Testis (tissue), 3 donors: ENCODE measurements around the gene CRYGN. TPM values are rescaled to one million over a fixed set of nuclear protein-coding genes. Genes with fewer than 3 reads are reported as not detected.

Experiments used
- DNase-seq: peaks from one replicate; pipeline ENCODE4 v3.0.0-alpha.2; 2019
- H3K27ac ChIP-seq, 2 donors: fragments of 200-600 bp; sonication (generic); one replicate each; pipeline ENCODE4 v1.5.1; 2019
- H3K27me3 ChIP-seq: fragments of 200-600 bp; sonication (generic); one replicate; pipeline ENCODE4 v1.5.1; 2019
- H3K36me3 ChIP-seq: fragments of 200-600 bp; sonication (generic); one replicate; pipeline ENCODE4 v1.5.1; 2017; ENCODE audit warnings: low read depth; ENCODE audit errors: missing control alignments
- H3K4me1 ChIP-seq: fragments of 200-600 bp; sonication (generic); one replicate; pipeline ENCODE4 v1.5.1; 2019
- H3K4me3 ChIP-seq, 2 donors: fragments of 200-600 bp; sonication (generic); one replicate each; pipeline ENCODE4 v1.5.1; 2017 to 2019
- H3K9me3 ChIP-seq: fragments of 200-600 bp; sonication (generic); one replicate; pipeline ENCODE4 v1.5.1; 2017
- POLR2A ChIP-seq: fragments of 450-650 bp; IDR thresholded peaks from one replicate; pipeline ENCODE4 v1.6.1; 2017; ENCODE audit warnings: antibody characterized with exemption, mild to moderate bottlenecking, moderate library complexity
- WGBS, 2 donors: methylation state at CpG; one replicate each; pipeline ENCODE4 v1.1.5; 2018; 5-methylcytosine and 5-hydroxymethylcytosine counted together
- intact Hi-C: fragments of 100-400 bp; cut with DNase I; formaldehyde crosslinking; loops from one replicate; pipeline ENCODE4 v1.15.1; 2023; ENCODE audit warnings: low total_unique reads
- polyA plus RNA-seq: library from polyadenylated mRNA; stranded (reverse); fragments of 350-450 nt; fragmentation: Illumina TruSeq; extraction: RNeasy Lipid Tissue Mini Kit (QIAGEN cat#74804); gene quantifications from one replicate; pipeline ENCODE4 v1.2.3, GENCODE V29; 2014; ENCODE audit warnings: low read depth, low replicate concordance; ENCODE audit not compliant: insufficient read depth
- total RNA-seq, 2 donors: library from RNA; depleted of rRNA; stranded (reverse); fragments of >200 nt; gene quantifications; one replicate each; pipeline ENCODE4 v1.2.3, GENCODE V29; 2016
- TF ChIP-seq, protein P1 (sequence below), 3 experiments: fragments of 450-650 bp in 2 of 3; fragments of 200-600 bp in 1 of 3; sonication (generic) in 1 of 3; IDR thresholded peaks; one replicate each; pipeline ENCODE4 v1.5.1; 2016 to 2019; ENCODE audit warnings: antibody characterized with exemption in 3 of 3, mild to moderate bottlenecking in 2 of 3, moderate library complexity in 1 of 3

CRYGN gene
- total and polyA plus RNA-seq, 3 donors from 2014 or later: 0.44 to 1.7 (median 0.62) TPM

DNA sequence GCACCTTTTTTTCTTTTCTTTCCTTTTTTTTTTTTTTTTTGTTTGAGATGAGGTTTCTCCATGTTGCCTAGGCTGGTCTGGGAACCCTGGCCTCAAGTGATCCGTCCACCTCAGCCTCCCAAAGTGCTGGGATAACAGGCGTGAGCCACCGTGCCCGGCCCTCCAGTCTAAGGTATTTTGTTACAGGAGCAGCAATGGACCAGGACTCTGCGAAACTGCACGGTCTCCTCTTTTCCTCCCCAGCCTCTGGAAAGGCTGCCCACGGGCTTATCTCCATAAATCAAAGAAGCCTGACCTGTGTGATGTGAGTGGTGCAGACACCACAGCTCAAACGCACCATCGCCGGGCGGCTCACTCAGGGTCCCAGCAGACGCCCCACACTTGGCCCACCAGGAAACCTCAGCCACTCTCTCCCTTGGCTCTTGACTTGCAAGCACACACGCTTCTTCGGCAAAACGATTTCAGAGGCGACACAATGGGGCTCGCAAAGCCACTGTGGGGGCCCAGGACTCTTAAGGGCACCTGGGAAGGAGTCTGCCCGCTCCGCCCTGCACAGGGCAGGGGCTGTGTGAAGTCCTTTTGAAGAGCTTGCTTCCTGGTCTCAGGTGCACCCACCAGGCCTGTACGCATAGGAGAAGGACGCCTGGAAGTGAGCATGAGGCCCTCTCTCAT is 50.7 kb downstream of the CRYGN start:
- intact Hi-C loops: no loop called here
- TF ChIP-seq POLR2A: no peak
- TF ChIP-seq, protein P1, sequence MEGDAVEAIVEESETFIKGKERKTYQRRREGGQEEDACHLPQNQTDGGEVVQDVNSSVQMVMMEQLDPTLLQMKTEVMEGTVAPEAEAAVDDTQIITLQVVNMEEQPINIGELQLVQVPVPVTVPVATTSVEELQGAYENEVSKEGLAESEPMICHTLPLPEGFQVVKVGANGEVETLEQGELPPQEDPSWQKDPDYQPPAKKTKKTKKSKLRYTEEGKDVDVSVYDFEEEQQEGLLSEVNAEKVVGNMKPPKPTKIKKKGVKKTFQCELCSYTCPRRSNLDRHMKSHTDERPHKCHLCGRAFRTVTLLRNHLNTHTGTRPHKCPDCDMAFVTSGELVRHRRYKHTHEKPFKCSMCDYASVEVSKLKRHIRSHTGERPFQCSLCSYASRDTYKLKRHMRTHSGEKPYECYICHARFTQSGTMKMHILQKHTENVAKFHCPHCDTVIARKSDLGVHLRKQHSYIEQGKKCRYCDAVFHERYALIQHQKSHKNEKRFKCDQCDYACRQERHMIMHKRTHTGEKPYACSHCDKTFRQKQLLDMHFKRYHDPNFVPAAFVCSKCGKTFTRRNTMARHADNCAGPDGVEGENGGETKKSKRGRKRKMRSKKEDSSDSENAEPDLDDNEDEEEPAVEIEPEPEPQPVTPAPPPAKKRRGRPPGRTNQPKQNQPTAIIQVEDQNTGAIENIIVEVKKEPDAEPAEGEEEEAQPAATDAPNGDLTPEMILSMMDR (IDR thresholded peaks at IDR 0.05): no peak
- Histone ChIP-seq H3K9me3 (no peaks in the 10 kb centered on the region), H3K4me1 (peaks cover 8% of the 10 kb centered on the region), H3K27ac (no peak overlapping the region), H3K36me3 (no peaks in the 10 kb centered on the region), H3K27me3 (no peaks in the 10 kb centered on the region), H3K4me3 (no peak overlapping the region)
- WGBS, 2 donors: 92% methylated on average over 14 to 21 of the region's 21 CpGs
- no peak for DNase-seq

DNA sequence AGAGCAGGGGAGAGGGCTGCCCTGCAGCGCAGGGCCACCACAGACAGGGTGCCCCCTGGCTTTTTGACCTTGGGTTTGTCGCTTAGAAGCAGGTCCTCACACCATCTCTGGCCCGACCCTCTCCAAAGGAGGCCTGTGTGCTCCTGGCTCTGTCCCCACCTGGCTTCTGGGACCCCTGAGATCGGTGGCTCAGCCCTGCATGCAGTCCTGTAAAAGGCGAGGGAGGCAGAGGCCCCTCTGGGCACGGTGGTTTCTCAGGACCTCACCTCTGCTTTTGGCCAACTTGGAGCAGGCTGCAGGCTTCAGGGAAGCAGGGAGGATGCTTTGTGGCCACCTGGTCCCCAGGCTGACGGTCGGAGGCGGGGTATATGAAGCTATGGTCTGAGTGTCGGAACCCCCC is 51.5 kb downstream of the CRYGN start:
- Histone ChIP-seq H3K36me3 (no peaks in the 10 kb centered on the region), H3K4me1 (peaks cover 8% of the 10 kb centered on the region), H3K4me3 (no peak overlapping the region), H3K27me3 (no peaks in the 10 kb centered on the region), H3K9me3 (no peaks in the 10 kb centered on the region), H3K27ac (no peak overlapping the region)
- 94 to 98% methylated on average over 5 to 10 of the region's 10 CpGs for WGBS, 2 donors
- intact Hi-C loops: no loop called here
- no peak for TF ChIP-seq POLR2A
- TF ChIP-seq, protein P1 (IDR thresholded peaks at IDR 0.05): no peak
- no peak for DNase-seq

DNA sequence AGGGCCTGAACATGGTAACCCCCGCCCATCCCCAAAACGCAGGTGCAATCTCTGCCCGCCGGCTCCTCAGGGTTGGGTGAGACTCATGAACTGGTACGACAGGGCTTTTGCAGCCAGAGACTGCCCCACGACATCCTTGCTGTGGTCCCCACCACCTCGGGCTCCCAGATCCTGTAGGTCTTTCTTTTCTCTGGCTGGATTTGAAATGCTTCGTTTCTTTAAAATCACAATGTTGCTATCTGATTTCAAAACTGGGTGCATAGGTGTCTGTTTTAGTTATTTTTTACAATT is 52.0 kb downstream of the CRYGN start:
- no peak for TF ChIP-seq POLR2A
- TF ChIP-seq, protein P1 (IDR thresholded peaks at IDR 0.05): no peak
- Histone ChIP-seq H3K36me3 (no peaks in the 10 kb centered on the region), H3K9me3 (no peaks in the 10 kb centered on the region), H3K27ac (no peak overlapping the region), H3K4me3 (no peak overlapping the region), H3K4me1 (peaks cover 8% of the 10 kb centered on the region), H3K27me3 (no peaks in the 10 kb centered on the region)
- WGBS, 2 donors: 87 to 97% methylated on average over 8 of the region's 8 CpGs
- no peak for DNase-seq
- intact Hi-C loops: no loop called here

DNA sequence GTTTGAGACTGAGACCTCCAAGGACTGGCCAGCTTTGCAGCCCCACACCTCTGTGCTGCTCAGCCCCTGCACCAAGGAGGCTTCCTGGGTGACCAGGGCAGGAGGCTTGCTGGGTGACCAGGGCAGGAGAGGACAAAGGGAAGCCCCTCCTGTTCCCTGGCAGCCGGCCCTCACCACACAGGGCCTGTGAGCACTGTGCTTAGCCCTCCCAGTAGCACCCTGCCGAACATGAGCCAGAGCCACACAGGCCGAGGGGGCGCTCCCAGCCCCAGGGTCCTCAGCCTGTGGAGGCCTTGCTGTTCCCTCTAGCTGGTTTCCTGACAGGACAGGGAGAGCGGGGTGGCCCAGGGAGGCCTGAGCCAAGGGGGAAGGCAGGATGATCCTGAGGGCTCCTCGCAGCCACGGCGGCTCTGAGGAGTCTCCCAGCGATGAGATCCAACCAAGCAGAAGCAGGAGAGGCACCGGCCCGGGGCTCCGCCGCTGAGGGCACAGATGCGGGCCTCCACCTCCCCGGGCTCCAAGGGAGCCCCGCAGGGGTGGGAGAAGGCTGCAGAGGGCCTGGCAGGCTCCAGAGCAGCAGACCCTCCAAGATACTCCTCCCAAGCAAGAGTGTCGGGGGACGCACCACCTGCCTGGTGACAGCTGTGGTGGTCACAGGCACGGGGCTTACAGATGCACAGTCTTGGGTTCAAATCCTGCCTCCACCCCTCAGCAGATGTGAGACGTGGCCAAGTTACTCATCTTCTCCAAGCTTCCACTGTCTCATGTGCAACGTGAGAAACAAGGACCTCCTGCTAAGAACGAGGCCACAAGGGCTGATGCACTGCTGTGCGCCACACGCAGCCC is 52.6 kb downstream of the CRYGN start:
- Histone ChIP-seq H3K36me3 (no peaks in the 10 kb centered on the region), H3K9me3 (no peaks in the 10 kb centered on the region), H3K4me3 (no peak overlapping the region), H3K4me1 (peaks cover 8% of the 10 kb centered on the region), H3K27ac (no peak overlapping the region), H3K27me3 (no peaks in the 10 kb centered on the region)
- intact Hi-C loops: no loop called here
- WGBS, 2 donors: 69 to 91% methylated on average over 10 to 21 of the region's 24 CpGs
- TF ChIP-seq, protein P1 (IDR thresholded peaks at IDR 0.05): no peak
- TF ChIP-seq POLR2A: no peak
- no peak for DNase-seq
